Bronchial smooth muscle cell (primary cell): Measurements from ENCODE around the gene PCDH18. TPM values are rescaled to one million over a fixed set of nuclear protein-coding genes. Genes with fewer than 3 reads are reported as not detected.

Experiments
- total RNA-seq: library from RNA; depleted of rRNA; stranded (reverse); fragments of >200 nt; gene quantifications from 2 replicates; pipeline ENCODE4 v1.2.1, GENCODE V29; 2014

PCDH18 gene
- 387 and 423 TPM in 2 replicates for total RNA-seq

GRCh38 chr4:137531986-137532868 is at the start of gene PCDH18:
TSS of gene PCDH18 (minus strand) at chr4:137532494. CDS start at chr4:137532088, 406 bp downstream.

